Spleen (tissue), 7 donors: ENCODE measurements around the gene SEMA5B.

Experiments
- POLR2A ChIP-seq, 3 donors: fragments of 450-650 bp; IDR thresholded peaks; one replicate each; pipeline ENCODE4 v1.5.1; 2017; ENCODE audit warnings: antibody characterized with exemption in 3 of 3, mild to moderate bottlenecking in 1 of 3
- POLR2AphosphoS5 ChIP-seq, 3 donors: sonication (generic); formaldehyde crosslinking; IDR thresholded peaks; one replicate each; pipeline ENCODE4 v1.5.1; 2017; ENCODE audit warnings: antibody characterized with exemption in 3 of 3
- TF ChIP-seq, protein P1 (sequence below), 11 experiments: fragments of 200-600 bp in 7 of 11; fragments of 450-650 bp in 4 of 11; sonication (generic) in 4 of 11; IDR thresholded peaks in 8 of 11; conservative IDR thresholded peaks in 3 of 11; 1 replicate in 7 of 11; 2 replicates in 4 of 11; pipeline versions ENCODE4 v1.4.0 to v1.8.0; 2016 to 2021; ENCODE audit warnings: antibody characterized with exemption in 11 of 11, inconsistent platforms in 4 of 11, mild to moderate bottlenecking in 1 of 11
- donor health status: DM: no; HTN: no; CAD: no; lungs with moderate emphysema.
- donor health status: DM: no; HTN: no; CAD: no.
- donor health status: DM: no; HTN: no; CAD: no.

DNA sequence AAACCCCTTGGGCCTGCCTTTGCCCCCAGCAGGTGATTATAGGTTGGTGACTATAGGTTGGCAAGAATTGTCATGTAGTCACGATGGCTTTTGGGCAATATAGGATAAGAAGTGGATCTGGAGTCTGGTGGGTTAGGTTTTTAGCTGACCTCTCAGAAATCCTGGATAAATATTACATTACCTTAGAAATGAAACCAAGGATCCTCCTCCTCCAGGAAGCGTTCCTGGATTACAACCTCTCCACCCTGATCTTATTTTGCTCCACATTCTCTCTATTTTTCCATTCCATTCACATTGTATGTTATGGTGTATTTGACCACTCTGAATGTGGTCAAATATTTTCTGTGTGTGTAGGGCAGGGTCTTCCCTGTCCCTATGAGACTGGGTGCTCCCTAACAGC lies 82.3 kb downstream of the SEMA5B start:
- TF ChIP-seq, protein P1, sequence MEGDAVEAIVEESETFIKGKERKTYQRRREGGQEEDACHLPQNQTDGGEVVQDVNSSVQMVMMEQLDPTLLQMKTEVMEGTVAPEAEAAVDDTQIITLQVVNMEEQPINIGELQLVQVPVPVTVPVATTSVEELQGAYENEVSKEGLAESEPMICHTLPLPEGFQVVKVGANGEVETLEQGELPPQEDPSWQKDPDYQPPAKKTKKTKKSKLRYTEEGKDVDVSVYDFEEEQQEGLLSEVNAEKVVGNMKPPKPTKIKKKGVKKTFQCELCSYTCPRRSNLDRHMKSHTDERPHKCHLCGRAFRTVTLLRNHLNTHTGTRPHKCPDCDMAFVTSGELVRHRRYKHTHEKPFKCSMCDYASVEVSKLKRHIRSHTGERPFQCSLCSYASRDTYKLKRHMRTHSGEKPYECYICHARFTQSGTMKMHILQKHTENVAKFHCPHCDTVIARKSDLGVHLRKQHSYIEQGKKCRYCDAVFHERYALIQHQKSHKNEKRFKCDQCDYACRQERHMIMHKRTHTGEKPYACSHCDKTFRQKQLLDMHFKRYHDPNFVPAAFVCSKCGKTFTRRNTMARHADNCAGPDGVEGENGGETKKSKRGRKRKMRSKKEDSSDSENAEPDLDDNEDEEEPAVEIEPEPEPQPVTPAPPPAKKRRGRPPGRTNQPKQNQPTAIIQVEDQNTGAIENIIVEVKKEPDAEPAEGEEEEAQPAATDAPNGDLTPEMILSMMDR (IDR thresholded peaks at IDR 0.05 in 8 of 11, conservative IDR thresholded peaks at IDR 0.05 in 3 of 11): no peak
- TF ChIP-seq POLR2A (IDR thresholded peaks at IDR 0.05): no peak
- no peak for TF ChIP-seq POLR2AphosphoS5 (IDR thresholded peaks at IDR 0.05)
